Cerebellar cortex (tissue), 1 donor: ENCODE results near the gene E2F4.

Source experiments
- DNase-seq: peaks from one replicate; pipeline ENCODE4 v3.0.0-alpha.2; 2015; ENCODE audit warnings: low spot score

E2F4 gene

GRCh38 chr16:67235816-67236562 lies 44.0 kb downstream of the E2F4 start:
- no peak for DNase-seq

GRCh38 chr16:67236563-67237395 lies 44.8 kb downstream of the E2F4 start:
- DNase-seq = peak; percentile 47

GRCh38 chr16:67237396-67238277 lies 45.7 kb downstream of the E2F4 start:
- no peak for DNase-seq

- no peak for DNase-seq
Observed at GRCh38 chr16:67238278-67238575, 46.3 kb downstream of the E2F4 start.

GRCh38 chr16:67238806-67239470 lies 47.0 kb downstream of the E2F4 start:
- no peak for DNase-seq

GRCh38 chr16:67240506-67240905 lies 48.6 kb downstream of the E2F4 start:
- DNase-seq = no peak

- DNase-seq = no peak
Observed at GRCh38 chr16:67241008-67241900, 49.3 kb downstream of the E2F4 start.

GRCh38 chr16:67242138-67242730 lies 50.3 kb downstream of the E2F4 start:
- no peak for DNase-seq

GRCh38 chr16:67243481-67243880 lies 51.5 kb downstream of the E2F4 start:
- DNase-seq = no peak

- DNase-seq = no peak
Observed at GRCh38 chr16:67244387-67245185, 52.6 kb downstream of the E2F4 start.

GRCh38 chr16:67245186-67245585 lies 53.2 kb downstream of the E2F4 start:
- DNase-seq = no peak

GRCh38 chr16:67245674-67246080 lies 53.7 kb downstream of the E2F4 start:
- no peak for DNase-seq

GRCh38 chr16:67246081-67246755 lies 54.3 kb downstream of the E2F4 start:
- DNase-seq = peak; percentile 75

- peak; percentile 50 for DNase-seq
Observed at GRCh38 chr16:67246756-67247191, 54.8 kb downstream of the E2F4 start.

- DNase-seq = peak; percentile 96
Observed at GRCh38 chr16:67247192-67248072, 55.5 kb downstream of the E2F4 start, which contains the start of gene FHOD1. Gene FHOD1, minus strand, starts transcription at chr16:67247481. Its CDS starts 71 bp downstream, at chr16:67247410.

- DNase-seq = peak; percentile 48
Observed at GRCh38 chr16:67248073-67248400, 56.1 kb downstream of the E2F4 start.
